HL-60 (cell line): ENCODE data around the gene PCGF3.

Experiments
- DNase-seq, 2 experiments: peaks; one replicate each; pipeline ENCODE4 v3.0.0-alpha.2; 2010 to 2020; ENCODE audit warnings: low read depth in 1 of 2, low spot score in 1 of 2
- H3K27ac ChIP-seq: fragments of 250-450 bp; sonication (Bioruptor Pico); replicated peaks from 2 replicates; pipeline ENCODE4 v1.5.1; 2020; ENCODE audit warnings: mild to moderate bottlenecking, moderate library complexity
- H3K27me3 ChIP-seq: fragments of 250-450 bp; sonication (Bioruptor Pico); 2 replicates; pipeline ENCODE4 v1.5.1; 2021; ENCODE audit warnings: mild to moderate bottlenecking, moderate library complexity; ENCODE audit not compliant: insufficient read depth, poor library complexity, severe bottlenecking
- H3K4me3 ChIP-seq: replicated peaks from 2 replicates; pipeline ENCODE4 v1.5.1; 2011; ENCODE audit warnings: mild to moderate bottlenecking, control low read depth, low read length; ENCODE audit not compliant: insufficient read depth
- GABPA ChIP-seq: IDR thresholded peaks from 2 replicates; pipeline ENCODE4 v1.6.1; 2012; ENCODE audit warnings: low read depth
- POLR2AphosphoS5 ChIP-seq: IDR thresholded peaks from 2 replicates; pipeline ENCODE4 v1.6.1; 2012; ENCODE audit warnings: low read depth
- SPI1 ChIP-seq: IDR thresholded peaks from 2 replicates; pipeline ENCODE4 v1.6.1; 2012; ENCODE audit warnings: low read depth, mild to moderate bottlenecking, borderline replicate concordance
- TF ChIP-seq, protein P1 (sequence below): IDR thresholded peaks from 2 replicates; pipeline ENCODE4 v1.6.1; 2012; ENCODE audit warnings: low read depth; ENCODE audit not compliant: insufficient replicate concordance
- TF ChIP-seq, protein P2 (sequence below): IDR thresholded peaks from one replicate; pipeline ENCODE4 v1.5.1; 2011; ENCODE audit warnings: low read length, control low read depth, inconsistent platforms; ENCODE audit not compliant: insufficient read depth

PCGF3 gene

DNA sequence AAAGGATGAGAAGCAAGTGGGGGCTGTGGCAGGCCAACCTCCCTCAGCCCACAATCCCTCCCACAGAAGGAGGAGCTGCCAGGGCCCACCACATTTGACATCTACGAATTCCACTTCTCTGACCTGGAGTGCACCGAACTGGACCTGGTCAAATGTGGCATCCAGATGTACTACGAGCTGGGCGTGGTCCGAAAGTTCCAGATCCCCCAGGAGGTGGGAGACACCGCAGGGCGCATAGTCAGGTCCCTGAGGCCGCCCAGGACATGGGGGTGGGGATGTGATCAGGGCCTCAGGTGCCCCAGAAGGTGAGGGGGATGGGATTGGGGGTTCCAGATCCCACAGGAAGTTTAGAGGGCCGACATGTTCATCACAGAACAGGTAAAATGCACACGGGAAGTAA is 45.2 kb upstream of the PCGF3 start:
- H3K27ac ChIP-seq = no peak overlapping the region
- H3K4me3 ChIP-seq = no peak overlapping the region
- TF ChIP-seq SPI1 = no peak
- TF ChIP-seq, protein P1, sequence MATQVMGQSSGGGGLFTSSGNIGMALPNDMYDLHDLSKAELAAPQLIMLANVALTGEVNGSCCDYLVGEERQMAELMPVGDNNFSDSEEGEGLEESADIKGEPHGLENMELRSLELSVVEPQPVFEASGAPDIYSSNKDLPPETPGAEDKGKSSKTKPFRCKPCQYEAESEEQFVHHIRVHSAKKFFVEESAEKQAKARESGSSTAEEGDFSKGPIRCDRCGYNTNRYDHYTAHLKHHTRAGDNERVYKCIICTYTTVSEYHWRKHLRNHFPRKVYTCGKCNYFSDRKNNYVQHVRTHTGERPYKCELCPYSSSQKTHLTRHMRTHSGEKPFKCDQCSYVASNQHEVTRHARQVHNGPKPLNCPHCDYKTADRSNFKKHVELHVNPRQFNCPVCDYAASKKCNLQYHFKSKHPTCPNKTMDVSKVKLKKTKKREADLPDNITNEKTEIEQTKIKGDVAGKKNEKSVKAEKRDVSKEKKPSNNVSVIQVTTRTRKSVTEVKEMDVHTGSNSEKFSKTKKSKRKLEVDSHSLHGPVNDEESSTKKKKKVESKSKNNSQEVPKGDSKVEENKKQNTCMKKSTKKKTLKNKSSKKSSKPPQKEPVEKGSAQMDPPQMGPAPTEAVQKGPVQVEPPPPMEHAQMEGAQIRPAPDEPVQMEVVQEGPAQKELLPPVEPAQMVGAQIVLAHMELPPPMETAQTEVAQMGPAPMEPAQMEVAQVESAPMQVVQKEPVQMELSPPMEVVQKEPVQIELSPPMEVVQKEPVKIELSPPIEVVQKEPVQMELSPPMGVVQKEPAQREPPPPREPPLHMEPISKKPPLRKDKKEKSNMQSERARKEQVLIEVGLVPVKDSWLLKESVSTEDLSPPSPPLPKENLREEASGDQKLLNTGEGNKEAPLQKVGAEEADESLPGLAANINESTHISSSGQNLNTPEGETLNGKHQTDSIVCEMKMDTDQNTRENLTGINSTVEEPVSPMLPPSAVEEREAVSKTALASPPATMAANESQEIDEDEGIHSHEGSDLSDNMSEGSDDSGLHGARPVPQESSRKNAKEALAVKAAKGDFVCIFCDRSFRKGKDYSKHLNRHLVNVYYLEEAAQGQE = no peak
- TF ChIP-seq GABPA = no peak
- TF ChIP-seq, protein P2, sequence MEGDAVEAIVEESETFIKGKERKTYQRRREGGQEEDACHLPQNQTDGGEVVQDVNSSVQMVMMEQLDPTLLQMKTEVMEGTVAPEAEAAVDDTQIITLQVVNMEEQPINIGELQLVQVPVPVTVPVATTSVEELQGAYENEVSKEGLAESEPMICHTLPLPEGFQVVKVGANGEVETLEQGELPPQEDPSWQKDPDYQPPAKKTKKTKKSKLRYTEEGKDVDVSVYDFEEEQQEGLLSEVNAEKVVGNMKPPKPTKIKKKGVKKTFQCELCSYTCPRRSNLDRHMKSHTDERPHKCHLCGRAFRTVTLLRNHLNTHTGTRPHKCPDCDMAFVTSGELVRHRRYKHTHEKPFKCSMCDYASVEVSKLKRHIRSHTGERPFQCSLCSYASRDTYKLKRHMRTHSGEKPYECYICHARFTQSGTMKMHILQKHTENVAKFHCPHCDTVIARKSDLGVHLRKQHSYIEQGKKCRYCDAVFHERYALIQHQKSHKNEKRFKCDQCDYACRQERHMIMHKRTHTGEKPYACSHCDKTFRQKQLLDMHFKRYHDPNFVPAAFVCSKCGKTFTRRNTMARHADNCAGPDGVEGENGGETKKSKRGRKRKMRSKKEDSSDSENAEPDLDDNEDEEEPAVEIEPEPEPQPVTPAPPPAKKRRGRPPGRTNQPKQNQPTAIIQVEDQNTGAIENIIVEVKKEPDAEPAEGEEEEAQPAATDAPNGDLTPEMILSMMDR = no peak

DNA sequence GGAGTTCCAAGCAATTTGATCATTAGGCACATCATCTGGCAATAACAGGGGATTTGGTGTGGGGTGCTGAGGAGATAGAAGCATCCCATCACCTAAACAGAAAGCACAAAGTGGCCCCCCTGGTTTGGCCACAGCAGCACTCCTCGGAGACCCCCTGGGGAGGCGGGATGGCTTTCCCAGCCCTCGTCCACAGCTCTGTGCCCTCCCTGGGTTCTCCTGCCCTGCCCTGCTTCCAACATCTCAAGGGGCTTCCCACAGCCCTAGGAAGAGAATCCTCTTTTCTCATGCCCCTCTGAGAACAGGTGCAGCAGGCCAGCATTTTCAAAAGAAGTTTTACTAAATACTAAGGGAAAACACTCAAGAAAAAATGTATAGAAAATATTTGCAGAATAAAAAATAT is 44.4 kb upstream of the PCGF3 start:
- Histone ChIP-seq H3K27me3 (peaks cover 10% of the 10 kb centered on the region), H3K27ac (no peak overlapping the region), H3K4me3 (no peak overlapping the region)
- no peak for TF ChIP-seq POLR2AphosphoS5
- TF ChIP-seq, protein P1 = no peak
- TF ChIP-seq SPI1 = no peak
- no peak for TF ChIP-seq GABPA
- no peak for DNase-seq

More for the DNA sequence above, 45.2 kb upstream of the PCGF3 start:
- H3K27me3 ChIP-seq = peaks cover 10% of the 10 kb centered on the region
- no peak for DNase-seq

DNA sequence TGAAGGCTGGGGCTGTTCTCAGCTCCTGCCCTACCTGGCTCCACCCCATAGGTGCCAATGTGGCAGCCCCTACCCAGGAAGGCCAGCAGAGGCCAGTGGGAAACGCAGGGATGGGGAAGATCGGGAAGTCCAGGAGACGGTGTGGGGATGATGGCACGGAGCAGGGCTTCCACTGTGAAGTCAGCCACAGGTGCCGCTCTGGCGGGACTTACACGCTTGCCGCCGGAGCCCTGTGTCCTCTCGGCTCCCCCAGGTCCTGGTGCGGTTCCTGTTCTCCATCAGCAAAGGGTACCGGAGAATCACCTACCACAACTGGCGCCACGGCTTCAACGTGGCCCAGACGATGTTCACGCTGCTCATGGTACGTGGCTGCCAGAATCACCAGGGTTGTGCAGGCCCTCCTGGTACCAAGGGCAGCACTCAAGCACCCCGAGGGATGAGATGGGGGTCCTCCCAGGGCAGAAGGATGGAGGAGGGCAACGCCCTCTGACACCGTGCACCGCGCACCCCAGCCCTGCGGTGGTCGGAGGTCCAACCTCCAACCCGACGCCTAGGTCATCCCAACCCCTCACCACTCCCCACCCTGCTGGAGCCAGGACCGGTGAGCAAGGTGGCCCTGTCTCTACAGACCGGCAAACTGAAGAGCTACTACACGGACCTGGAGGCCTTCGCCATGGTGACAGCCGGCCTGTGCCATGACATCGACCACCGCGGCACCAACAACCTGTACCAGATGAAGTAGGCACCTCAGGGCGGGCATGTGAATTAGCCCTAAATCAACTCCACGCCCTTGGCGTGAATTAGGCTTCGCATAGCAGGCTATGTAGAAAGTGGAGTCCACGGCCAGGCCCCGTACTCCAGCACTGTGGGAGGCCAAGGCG is 43.5 kb upstream of the PCGF3 start:
- Histone ChIP-seq H3K27ac (no peak overlapping the region), H3K27me3 (peaks cover 10% of the 10 kb centered on the region), H3K4me3 (no peak overlapping the region)
- no peak for DNase-seq
- TF ChIP-seq, protein P1 = no peak
- TF ChIP-seq SPI1 (no peak), GABPA (no peak), POLR2AphosphoS5 (no peak)
- TF ChIP-seq, protein P2 = no peak
